Upper lobe of left lung (tissue), 6 donors: Measurements from ENCODE around the gene SRI. TPM values are rescaled to one million over a fixed set of nuclear protein-coding genes. Genes with fewer than 3 reads are reported as not detected.
"Not testable (repeated sequence)": the region's sequence is repeated elsewhere in the genome, so short reads cannot be mapped to it uniquely, and the experiment has no call there.

Experiments
- ATAC-seq, 2 donors: fragments of 200-7000 bp; cut with Tn5 transposase; one replicate each; pipeline ENCODE4 v1.9.1; 2022; ENCODE audit warnings: mild to moderate bottlenecking in 2 of 2, moderate library complexity in 2 of 2; ENCODE audit not compliant: low FRiP score in 2 of 2
- DNase-seq, 2 donors: peaks; one replicate each; pipeline ENCODE4 v3.0.0-alpha.2; 2019 to 2020
- H3K27ac ChIP-seq, 4 donors: fragments of 200-600 bp; sonication (generic); one replicate each; pipeline ENCODE4 v1.5.1; 2016 to 2019
- H3K27me3 ChIP-seq, 4 donors: fragments of 200-600 bp; sonication (generic); one replicate each; pipeline ENCODE4 v1.5.1; 2017 to 2019
- H3K36me3 ChIP-seq, 4 donors: fragments of 200-600 bp; sonication (generic); one replicate each; pipeline ENCODE4 v1.5.1; 2016 to 2019
- H3K4me1 ChIP-seq, 4 donors: fragments of 200-600 bp; sonication (generic); one replicate each; pipeline ENCODE4 v1.5.1; 2018 to 2019
- H3K4me3 ChIP-seq, 4 donors: fragments of 200-600 bp; sonication (generic); one replicate each; pipeline ENCODE4 v1.5.1; 2017 to 2019; ENCODE audit warnings: mild to moderate bottlenecking in 2 of 4, moderate library complexity in 1 of 4
- H3K9me3 ChIP-seq, 4 donors: fragments of 200-600 bp; sonication (generic); one replicate each; pipeline ENCODE4 v1.5.1; 2018 to 2019
- CTCF ChIP-seq, 6 experiments: fragments of 450-650 bp in 4 of 6; fragments of 200-600 bp in 2 of 6; sonication (generic) in 2 of 6; IDR thresholded peaks; one replicate each; pipeline ENCODE4 v1.5.1; 2016 to 2019; ENCODE audit warnings: antibody characterized with exemption in 6 of 6
- EP300 ChIP-seq, 4 donors: sonication (generic); formaldehyde crosslinking; IDR thresholded peaks; one replicate each; pipeline ENCODE4 v1.5.1; 2017; ENCODE audit warnings: antibody characterized with exemption in 4 of 4, control low read depth in 2 of 4
- POLR2A ChIP-seq, 4 donors: fragments of 450-650 bp; IDR thresholded peaks; one replicate each; pipeline ENCODE4 v1.5.1; 2016 to 2017; ENCODE audit warnings: antibody characterized with exemption in 4 of 4, mild to moderate bottlenecking in 2 of 4
- POLR2AphosphoS5 ChIP-seq, 2 donors: sonication (generic); formaldehyde crosslinking; IDR thresholded peaks; one replicate each; pipeline ENCODE4 v1.5.1; 2017; ENCODE audit warnings: antibody characterized with exemption in 2 of 2
- whole genome bisulfite sequencing, 2 donors: methylation state at CpG; one replicate each; pipeline ENCODE4 v1.1.5; 2017 to 2018; 5-methylcytosine and 5-hydroxymethylcytosine counted together
- total RNA-seq, 6 donors: library from RNA; depleted of rRNA in 4 of 6; stranded (reverse); fragments of >200 nt in 4 of 6; gene quantifications; one replicate each; pipeline versions ENCODE4 v1.1.0 to v1.2.1, GENCODE V29; 2016 to 2021
- donor health status: DM: no; HTN: no; CAD: no; lungs with moderate emphysema.
- donor health status: DM: no; HTN: yes; CAD: no; lungs with severe emphysema.

The SRI gene
- total RNA-seq, 6 donors from 2014 or later: 20.0 to 120 (median 91.8) TPM

- Histone ChIP-seq H3K36me3 (no peaks in the 10 kb centered on the region), H3K4me1 (no peaks in the 10 kb centered on the region), H3K4me3 (no peak overlapping the region), H3K27ac (no peak overlapping the region), H3K9me3 (no peaks in the 10 kb centered on the region), H3K27me3 (no peaks in the 10 kb centered on the region)
- TF ChIP-seq POLR2A (IDR thresholded peaks at IDR 0.05) (no peak), EP300 (IDR thresholded peaks at IDR 0.05) (no peak), POLR2AphosphoS5 (IDR thresholded peaks at IDR 0.05) (no peak), CTCF (IDR thresholded peaks at IDR 0.05) (no peak)
- 89 to 93% methylated on average over 4 of the region's 4 CpGs for WGBS, 2 donors
- DNase-seq (no peak), ATAC-seq (no peak)
Observed at GRCh38 chr7:88267421-88267820, 47.6 kb upstream of the SRI start.

GRCh38 chr7:88264987-88265386, 45.1 kb upstream of the SRI start:
- not testable (repeated sequence) for H3K27ac ChIP-seq, H3K9me3 ChIP-seq, H3K36me3 ChIP-seq, H3K27me3 ChIP-seq, ATAC-seq, H3K4me1 ChIP-seq, DNase-seq, H3K4me3 ChIP-seq
- 64 to 65% methylated on average over 3 of the region's 3 CpGs for whole genome bisulfite sequencing, 2 donors

GRCh38 chr7:88262562-88262961, 42.7 kb upstream of the SRI start:
- ATAC-seq (no peak), DNase-seq (no peak)
- Histone ChIP-seq H3K4me3 (no peak overlapping the region), H3K36me3 (no peaks in the 10 kb centered on the region), H3K9me3 (no peaks in the 10 kb centered on the region), H3K4me1 (no peaks in the 10 kb centered on the region), H3K27me3 (no peaks in the 10 kb centered on the region), H3K27ac (no peak overlapping the region)
- TF ChIP-seq EP300 (IDR thresholded peaks at IDR 0.05) (no peak), POLR2AphosphoS5 (IDR thresholded peaks at IDR 0.05) (no peak), POLR2A (IDR thresholded peaks at IDR 0.05) (no peak), CTCF (IDR thresholded peaks at IDR 0.05) (no peak)
- WGBS, 2 donors: 88 to 93% methylated on average over 4 of the region's 4 CpGs

GRCh38 chr7:88260719-88261118, 40.9 kb upstream of the SRI start:
- Histone ChIP-seq H3K27me3 (no peaks in the 10 kb centered on the region), H3K36me3 (no peaks in the 10 kb centered on the region), H3K4me3 (no peak overlapping the region), H3K9me3 (no peaks in the 10 kb centered on the region), H3K27ac (no peak overlapping the region), H3K4me1 (no peaks in the 10 kb centered on the region)
- WGBS, 2 donors: 76 to 85% methylated on average over 1 of the region's 1 CpG
- DNase-seq (no peak), ATAC-seq (no peak)
- TF ChIP-seq CTCF (IDR thresholded peaks at IDR 0.05) (no peak), POLR2A (IDR thresholded peaks at IDR 0.05) (no peak), POLR2AphosphoS5 (IDR thresholded peaks at IDR 0.05) (no peak), EP300 (IDR thresholded peaks at IDR 0.05) (no peak)

GRCh38 chr7:88259656-88260380, 40.0 kb upstream of the SRI start:
- H3K27ac ChIP-seq: no peak overlapping the region
- no peak for ATAC-seq
- no peaks in the 10 kb centered on the region for H3K4me1 ChIP-seq
- no peaks in the 10 kb centered on the region for H3K27me3 ChIP-seq
- H3K4me3 ChIP-seq: no peak overlapping the region
- H3K36me3 ChIP-seq: no peaks in the 10 kb centered on the region
- TF ChIP-seq EP300 (IDR thresholded peaks at IDR 0.05): no peak
- no peak for TF ChIP-seq POLR2A (IDR thresholded peaks at IDR 0.05)
- TF ChIP-seq POLR2AphosphoS5 (IDR thresholded peaks at IDR 0.05): no peak
- TF ChIP-seq CTCF (IDR thresholded peaks at IDR 0.05): no peak
- H3K9me3 ChIP-seq: peaks cover 0 to under 1% (median 0%) of the 10 kb centered on the region in 4 donors
- DNase-seq: no peak
- WGBS, 2 donors: 45 to 48% methylated on average over 2 of the region's 2 CpGs

- 94% methylated on average over 1 of the region's 1 CpG for WGBS, 2 donors
- H3K4me3 ChIP-seq: not testable (repeated sequence)
Observed at GRCh38 chr7:88258296-88258695, 38.5 kb upstream of the SRI start.

More at GRCh38 chr7:88258296-88258695, 38.5 kb upstream of the SRI start:
- H3K27me3 ChIP-seq, H3K4me1 ChIP-seq, H3K36me3 ChIP-seq, DNase-seq, ATAC-seq, H3K27ac ChIP-seq: not testable (repeated sequence)
- H3K9me3 ChIP-seq: peaks cover 9 to 15% (median 12%) of the 10 kb centered on the region in 4 donors
